OCI-LY7 (cell line): Measurements from ENCODE around the gene STX8. TPM values are rescaled to one million over a fixed set of nuclear protein-coding genes. Genes with fewer than 3 reads are reported as not detected.

Experiments used
- BruUV-seq: library from RNA; stranded (reverse); fragments of 400-500 nt; replicated peaks from 2 replicates; lab custom pipeline; 2021; lab: Mats Ljungman, UMichigan
- CTCF ChIA-PET: fragments of 300-600 bp; sonication (Branson Sonifier 250); formaldehyde crosslinking; loops from one replicate; lab custom pipeline; 2022; ENCODE audit warnings: antibody characterized with exemption; ENCODE audit not compliant: unreplicated experiment; lab: Charles Lee
- POLR2A ChIA-PET: fragments of 300-600 bp; sonication (Branson Sonifier 250); formaldehyde crosslinking; loops from one replicate; lab custom pipeline; 2022; ENCODE audit warnings: antibody characterized with exemption; lab: Charles Lee
- DNase-seq: peaks from one replicate; pipeline ENCODE4 v3.0.0-alpha.2; 2015; ENCODE audit warnings: low spot score
- H2AFZ ChIP-seq: fragments of 200-600 bp; sonication (generic), shearing (Covaris generic); 2 replicates; pipeline ENCODE4 v1.6.1; 2014; ENCODE audit warnings: mild to moderate bottlenecking, antibody characterized with exemption, low read length, moderate library complexity
- H3K27ac ChIP-seq: fragments of 200-600 bp; sonication (generic); 2 replicates; pipeline ENCODE4 v1.5.1; 2014; ENCODE audit warnings: mixed run types, low read depth, mild to moderate bottlenecking, moderate library complexity, low read length, inconsistent platforms; ENCODE audit not compliant: poor library complexity, severe bottlenecking
- H3K36me3 ChIP-seq: fragments of 200-600 bp; sonication (generic); 2 replicates; pipeline ENCODE4 v1.6.1; 2014; ENCODE audit warnings: mild to moderate bottlenecking, antibody characterized with exemption, low read length, moderate library complexity, mixed read lengths; ENCODE audit not compliant: insufficient read depth
- H3K4me1 ChIP-seq: fragments of 200-600 bp; sonication (generic); 2 replicates; pipeline ENCODE4 v1.5.1; 2014; ENCODE audit warnings: mild to moderate bottlenecking, low read length; ENCODE audit not compliant: insufficient read depth, poor library complexity, severe bottlenecking
- H3K4me2 ChIP-seq: fragments of 200-600 bp; sonication (generic); 2 replicates; pipeline ENCODE4 v1.6.1; 2014; ENCODE audit warnings: mild to moderate bottlenecking, low read length
- H3K4me3 ChIP-seq: fragments of 200-600 bp; sonication (generic); 2 replicates; pipeline ENCODE4 v1.5.1; 2014; ENCODE audit warnings: mild to moderate bottlenecking, low read depth, low read length; ENCODE audit not compliant: poor library complexity, severe bottlenecking
- H3K79me2 ChIP-seq: fragments of 200-600 bp; sonication (generic); 2 replicates; pipeline ENCODE4 v1.6.1; 2016; ENCODE audit warnings: low read depth, mild to moderate bottlenecking, low read length, moderate library complexity, mixed read lengths; ENCODE audit not compliant: insufficient read depth
- H3K9me2 ChIP-seq: fragments of 200-600 bp; sonication (generic); 2 replicates; pipeline ENCODE4 v1.6.1; 2016; ENCODE audit warnings: mild to moderate bottlenecking, low read length, mixed read lengths; ENCODE audit not compliant: insufficient read depth
- H3K9me3 ChIP-seq: fragments of 200-600 bp; sonication (generic); 2 replicates; pipeline ENCODE4 v1.6.1; 2014; ENCODE audit warnings: mild to moderate bottlenecking, mixed run types, low read length, mixed read lengths
- H4K20me1 ChIP-seq: fragments of 200-600 bp; sonication (generic); 2 replicates; pipeline ENCODE4 v1.6.1; 2014; ENCODE audit warnings: mild to moderate bottlenecking, antibody characterized with exemption, low read length, moderate library complexity, mixed read lengths; ENCODE audit not compliant: insufficient read depth
- EZH2phosphoT487 ChIP-seq: fragments of 200-600 bp; sonication (generic); IDR thresholded peaks from 2 replicates; pipeline ENCODE4 v1.6.1; 2018; ENCODE audit warnings: low read depth, borderline replicate concordance, mild to moderate bottlenecking, mixed run types, antibody characterized with exemption, low read length, moderate library complexity, mixed read lengths
- intact Hi-C: fragments of 100-400 bp; cut with micrococcal nuclease; formaldehyde crosslinking; loops from one replicate; pipeline ENCODE4 v1.10.0; 2022; ENCODE audit not compliant: unreplicated experiment
- total RNA-seq, 2 experiments: library from RNA; depleted of rRNA in 1 of 2; stranded (reverse); fragments of >200 nt in 1 of 2; shearing (Covaris generic) in 1 of 2; gene quantifications; 2 replicates each; pipeline ENCODE4 v1.2.3, GENCODE V29; 2014 to 2022
- TF ChIP-seq, protein P1 (sequence below): fragments of 200-600 bp; sonication (generic); conservative IDR thresholded peaks from 2 replicates; pipeline ENCODE4 v1.5.1; 2014; ENCODE audit warnings: mild to moderate bottlenecking, antibody characterized with exemption, low read length, moderate library complexity, mixed read lengths

The STX8 gene
- total RNA-seq, 2 experiments from 2014 or later: 56.7 to 69.0 TPM

DNA sequence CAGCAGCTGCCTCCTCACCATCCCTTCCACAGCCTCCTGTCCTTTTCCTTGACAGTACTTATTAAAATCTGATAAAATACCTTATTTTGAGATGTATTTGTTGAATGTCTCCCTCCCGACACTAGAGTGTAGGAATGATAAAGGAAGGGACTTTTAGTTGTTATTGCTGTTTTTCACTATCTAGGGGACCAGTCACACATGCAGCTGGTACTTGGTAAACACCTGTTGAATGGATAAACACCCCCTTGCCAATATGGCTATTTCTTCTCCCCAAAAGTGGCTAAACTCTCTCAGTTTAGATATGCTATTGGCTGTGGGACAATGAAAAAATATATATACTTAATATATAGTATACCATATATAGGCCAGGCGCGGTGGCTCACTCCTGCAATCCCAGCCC lies 96.7 kb downstream of the STX8 start:
- POLR2A ChIA-PET: no interaction called here

GRCh38 chr17:9475101-9475658 lies 100.4 kb downstream of the STX8 start:
- BruUV-seq: no TSS peak

More for the DNA sequence above, 96.7 kb downstream of the STX8 start:
- no peak for DNase-seq
- intact Hi-C loops: no loop called here
- no TSS peak for BruUV-seq
- Histone ChIP-seq H3K4me1 (no peaks in the 10 kb centered on the region), H3K79me2 (no peaks in the 10 kb centered on the region), H3K9me3 (no peaks in the 10 kb centered on the region), H3K27ac (no peak overlapping the region), H3K4me2 (no peak overlapping the region), H4K20me1 (no peaks in the 10 kb centered on the region), H2AFZ (no peak overlapping the region), H3K36me3 (no peaks in the 10 kb centered on the region), H3K9me2 (no peaks in the 10 kb centered on the region), H3K4me3 (no peak overlapping the region)
- CTCF ChIA-PET: no interaction called here
- TF ChIP-seq, protein P1, sequence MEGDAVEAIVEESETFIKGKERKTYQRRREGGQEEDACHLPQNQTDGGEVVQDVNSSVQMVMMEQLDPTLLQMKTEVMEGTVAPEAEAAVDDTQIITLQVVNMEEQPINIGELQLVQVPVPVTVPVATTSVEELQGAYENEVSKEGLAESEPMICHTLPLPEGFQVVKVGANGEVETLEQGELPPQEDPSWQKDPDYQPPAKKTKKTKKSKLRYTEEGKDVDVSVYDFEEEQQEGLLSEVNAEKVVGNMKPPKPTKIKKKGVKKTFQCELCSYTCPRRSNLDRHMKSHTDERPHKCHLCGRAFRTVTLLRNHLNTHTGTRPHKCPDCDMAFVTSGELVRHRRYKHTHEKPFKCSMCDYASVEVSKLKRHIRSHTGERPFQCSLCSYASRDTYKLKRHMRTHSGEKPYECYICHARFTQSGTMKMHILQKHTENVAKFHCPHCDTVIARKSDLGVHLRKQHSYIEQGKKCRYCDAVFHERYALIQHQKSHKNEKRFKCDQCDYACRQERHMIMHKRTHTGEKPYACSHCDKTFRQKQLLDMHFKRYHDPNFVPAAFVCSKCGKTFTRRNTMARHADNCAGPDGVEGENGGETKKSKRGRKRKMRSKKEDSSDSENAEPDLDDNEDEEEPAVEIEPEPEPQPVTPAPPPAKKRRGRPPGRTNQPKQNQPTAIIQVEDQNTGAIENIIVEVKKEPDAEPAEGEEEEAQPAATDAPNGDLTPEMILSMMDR: no peak
- TF ChIP-seq EZH2phosphoT487: no peak

DNA sequence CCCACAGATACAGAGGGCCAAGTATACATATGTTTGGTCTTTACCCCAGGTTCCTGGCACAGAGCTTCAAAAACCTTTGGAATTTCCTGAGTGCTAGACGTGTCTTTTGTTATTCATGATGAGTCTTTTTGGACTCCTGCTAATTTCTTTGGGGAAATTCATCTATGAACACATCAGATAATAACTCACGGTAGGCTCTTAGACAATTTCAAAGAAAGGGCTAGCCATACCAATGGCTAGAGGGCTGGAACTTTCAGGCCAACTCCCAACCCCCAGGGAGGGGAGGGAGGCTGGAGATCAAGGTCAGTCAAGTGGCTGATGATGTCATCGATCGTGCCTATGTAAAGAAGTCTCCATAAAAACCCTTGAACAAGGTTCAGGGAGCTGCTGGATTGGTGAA lies 101.9 kb downstream of the STX8 start:
- no peaks in the 10 kb centered on the region for H3K9me2 ChIP-seq
- no peaks in the 10 kb centered on the region for H4K20me1 ChIP-seq
- intact Hi-C loops: no loop called here
- H3K4me2 ChIP-seq: no peak overlapping the region
- ChIA-PET CTCF (no interaction called here), POLR2A (no interaction called here)
- H3K9me3 ChIP-seq: no peaks in the 10 kb centered on the region
- H2AFZ ChIP-seq: no peak overlapping the region
- BruUV-seq: no TSS peak
- no peaks in the 10 kb centered on the region for H3K36me3 ChIP-seq
- H3K27ac ChIP-seq: no peak overlapping the region
- TF ChIP-seq EZH2phosphoT487: no peak
- no peak overlapping the region for H3K4me3 ChIP-seq
- DNase-seq: no peak
- H3K4me1 ChIP-seq: no peaks in the 10 kb centered on the region
- no peaks in the 10 kb centered on the region for H3K79me2 ChIP-seq

More at GRCh38 chr17:9475101-9475658, 100.4 kb downstream of the STX8 start:
- no peak for DNase-seq
- ChIA-PET POLR2A (no interaction called here), CTCF (interaction anchor here (0.5 kb wide), 1 partner anchor 148 kb away, joined by 6 read pairs; no protein-coding TSS in a partner anchor)
- no peak overlapping the region for H2AFZ ChIP-seq
- H3K79me2 ChIP-seq: no peaks in the 10 kb centered on the region
- H3K9me3 ChIP-seq: no peaks in the 10 kb centered on the region
- no peaks in the 10 kb centered on the region for H3K9me2 ChIP-seq
- intact Hi-C loops: no loop called here
- no peak overlapping the region for H3K4me3 ChIP-seq
- TF ChIP-seq, protein P1: no peak
- TF ChIP-seq EZH2phosphoT487: no peak
- H3K4me2 ChIP-seq: no peak overlapping the region
- no peaks in the 10 kb centered on the region for H4K20me1 ChIP-seq
- no peaks in the 10 kb centered on the region for H3K4me1 ChIP-seq
- no peak overlapping the region for H3K27ac ChIP-seq
- no peaks in the 10 kb centered on the region for H3K36me3 ChIP-seq
